Germinal center (tissue), 1 donor: ENCODE data around the gene FUBP3.

Experiments
- DNase-seq: peaks from one replicate; pipeline ENCODE4 v3.0.0; 2012; ENCODE audit warnings: mixed read lengths, low spot score

The FUBP3 gene

GRCh38 chr9:130634191-130634768, 54.9 kb downstream of the FUBP3 start:
- no peak for DNase-seq

GRCh38 chr9:130634801-130635200, 55.4 kb downstream of the FUBP3 start:
- DNase-seq, result no peak

GRCh38 chr9:130635306-130635705, 55.9 kb downstream of the FUBP3 start:
- no peak for DNase-seq

GRCh38 chr9:130635721-130636647, 56.6 kb downstream of the FUBP3 start:
- no peak for DNase-seq

- no peak for DNase-seq
Measured at GRCh38 chr9:130636648-130637020, 57.3 kb downstream of the FUBP3 start.

GRCh38 chr9:130638284-130639123, 59.1 kb downstream of the FUBP3 start:
- no peak for DNase-seq

GRCh38 chr9:130639124-130639765, 59.9 kb downstream of the FUBP3 start:
- DNase-seq, result no peak

- DNase-seq, result no peak
Measured at GRCh38 chr9:130639866-130640555, 60.6 kb downstream of the FUBP3 start.

- DNase-seq, result no peak
Measured at GRCh38 chr9:130640681-130641080, 61.3 kb downstream of the FUBP3 start.

GRCh38 chr9:130642926-130643325, 63.5 kb downstream of the FUBP3 start:
- DNase-seq, result no peak

GRCh38 chr9:130651221-130651620, 71.8 kb downstream of the FUBP3 start:
- no peak for DNase-seq

- no peak for DNase-seq
Measured at GRCh38 chr9:130651752-130652151, 72.4 kb downstream of the FUBP3 start.

- no peak for DNase-seq
Measured at GRCh38 chr9:130654879-130655278, 75.5 kb downstream of the FUBP3 start.

- no peak for DNase-seq
Measured at GRCh38 chr9:130658893-130659698, 79.7 kb downstream of the FUBP3 start.

- no peak for DNase-seq
Measured at GRCh38 chr9:130659699-130660248, 80.4 kb downstream of the FUBP3 start.

GRCh38 chr9:130660326-130660682, 80.9 kb downstream of the FUBP3 start:
- DNase-seq, result no peak

GRCh38 chr9:130660683-130661450, 81.5 kb downstream of the FUBP3 start:
- DNase-seq, result no peak

GRCh38 chr9:130661451-130662098, 82.2 kb downstream of the FUBP3 start:
- no peak for DNase-seq
